NCI-H1105 treated with DMSO at 0.1 percent for 48 hours (cell line): ENCODE data around the gene USP35.
"Not testable (repeated sequence)": the region's sequence is repeated elsewhere in the genome, so short reads cannot be mapped to it uniquely, and the experiment has no call there.

Experiments
- DNase-seq: peaks from one replicate; lab custom pipeline; 2025; lab: John Stamatoyannopoulos, UW

The USP35 gene

GRCh38 chr11:78231962-78232501 lies 43.3 kb downstream of the USP35 start:
- no peak for DNase-seq

- DNase-seq = not testable (repeated sequence)
Observed at GRCh38 chr11:78233046-78233445, 44.3 kb downstream of the USP35 start.

GRCh38 chr11:78234006-78234405 lies 45.3 kb downstream of the USP35 start:
- DNase-seq = no peak

- DNase-seq = no peak
Observed at GRCh38 chr11:78237293-78238046, 48.8 kb downstream of the USP35 start.

- no peak for DNase-seq
Observed at GRCh38 chr11:78239781-78240180, 51.1 kb downstream of the USP35 start.

- DNase-seq = no peak
Observed at GRCh38 chr11:78241475-78241874, 52.8 kb downstream of the USP35 start.

- no peak for DNase-seq
Observed at GRCh38 chr11:78244080-78244479, 55.4 kb downstream of the USP35 start.

GRCh38 chr11:78244546-78245255 lies 56.0 kb downstream of the USP35 start:
- DNase-seq = no peak

- DNase-seq = no peak
Observed at GRCh38 chr11:78248191-78248590, 59.5 kb downstream of the USP35 start.

- DNase-seq = no peak
Observed at GRCh38 chr11:78248903-78249302, 60.2 kb downstream of the USP35 start.

GRCh38 chr11:78250099-78250498 lies 61.4 kb downstream of the USP35 start:
- DNase-seq = no peak

GRCh38 chr11:78251083-78251775 lies 62.5 kb downstream of the USP35 start:
- no peak for DNase-seq

- no peak for DNase-seq
Observed at GRCh38 chr11:78253797-78254196, 65.1 kb downstream of the USP35 start.

GRCh38 chr11:78254268-78254667 lies 65.5 kb downstream of the USP35 start:
- no peak for DNase-seq

GRCh38 chr11:78255919-78256318 lies 67.2 kb downstream of the USP35 start:
- DNase-seq = no peak

- no peak for DNase-seq
Observed at GRCh38 chr11:78256962-78257361, 68.2 kb downstream of the USP35 start.

- no peak for DNase-seq
Observed at GRCh38 chr11:78257654-78258053, 68.9 kb downstream of the USP35 start.

- no peak for DNase-seq
Observed at GRCh38 chr11:78259777-78260487, 71.2 kb downstream of the USP35 start.

GRCh38 chr11:78261367-78261766 lies 72.6 kb downstream of the USP35 start:
- DNase-seq = no peak

- DNase-seq = no peak
Observed at GRCh38 chr11:78261828-78262227, 73.1 kb downstream of the USP35 start.

GRCh38 chr11:78262238-78262637 lies 73.5 kb downstream of the USP35 start:
- no peak for DNase-seq

GRCh38 chr11:78262691-78263090 lies 74.0 kb downstream of the USP35 start:
- DNase-seq = no peak
